Measurements from ENCODE around the gene TBC1D4. TPM values are rescaled to one million over a fixed set of nuclear protein-coding genes. Genes with fewer than 3 reads are reported as not detected.
A peak's percentile ranks its signal among the peaks of the same experiment; 100 is the strongest.
"Not testable (repeated sequence)": the region's sequence is repeated elsewhere in the genome, so short reads cannot be mapped to it uniquely, and the experiment has no call there.

Gene TBC1D4
- polyA plus RNA-seq, 1 experiment = 16.4 TPM

DNA sequence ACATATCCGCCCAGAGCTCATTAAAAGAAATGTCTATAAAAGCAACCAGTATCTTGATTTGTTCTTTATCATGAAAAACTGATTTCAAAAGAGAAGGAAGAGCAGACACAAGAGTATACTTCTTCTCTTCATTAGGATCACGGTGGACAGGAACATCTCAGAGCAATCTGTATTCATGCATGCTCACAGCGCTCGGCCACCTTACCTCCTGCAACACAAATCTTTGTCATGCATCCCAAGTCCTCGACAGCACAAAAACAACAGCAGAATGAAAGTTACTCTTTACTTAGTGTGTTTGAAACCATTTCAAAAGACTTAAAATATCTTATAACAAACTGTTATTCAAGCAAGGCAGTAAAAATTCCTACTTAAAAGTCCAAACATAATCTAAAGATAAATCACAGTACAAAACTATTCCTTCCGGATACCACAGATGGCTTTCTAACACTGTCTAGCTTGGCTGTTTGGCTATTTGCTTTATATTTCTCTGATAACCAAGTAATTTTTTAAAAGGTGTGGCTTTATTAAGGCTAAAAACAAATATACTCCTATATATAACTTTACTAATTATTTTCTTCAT lies 174.5 kb downstream of the TBC1D4 start:
- DNase-seq (ENCODE audit: low read depth) = peak; percentile 26
- ChIA-PET CTCF (interaction anchor here (1.5 kb wide), 1 partner anchor 20 kb away, joined by 3 read pairs; no protein-coding TSS in a partner anchor), POLR2A (interaction anchor here (0.6 kb wide), 1 partner anchor 52 kb away, joined by 4 read pairs; no protein-coding TSS in a partner anchor)
- no peaks in the 10 kb centered on the region for H3K27me3 ChIP-seq (ENCODE audit: control insufficient read depth, insufficient read depth, low read length)
- no peak overlapping the region for H3K4me3 ChIP-seq (ENCODE audit: low read depth, low read length)
- H3K36me3 ChIP-seq (ENCODE audit: control insufficient read depth, insufficient read depth, low read length) = no peaks in the 10 kb centered on the region
- TF ChIP-seq, protein P1, sequence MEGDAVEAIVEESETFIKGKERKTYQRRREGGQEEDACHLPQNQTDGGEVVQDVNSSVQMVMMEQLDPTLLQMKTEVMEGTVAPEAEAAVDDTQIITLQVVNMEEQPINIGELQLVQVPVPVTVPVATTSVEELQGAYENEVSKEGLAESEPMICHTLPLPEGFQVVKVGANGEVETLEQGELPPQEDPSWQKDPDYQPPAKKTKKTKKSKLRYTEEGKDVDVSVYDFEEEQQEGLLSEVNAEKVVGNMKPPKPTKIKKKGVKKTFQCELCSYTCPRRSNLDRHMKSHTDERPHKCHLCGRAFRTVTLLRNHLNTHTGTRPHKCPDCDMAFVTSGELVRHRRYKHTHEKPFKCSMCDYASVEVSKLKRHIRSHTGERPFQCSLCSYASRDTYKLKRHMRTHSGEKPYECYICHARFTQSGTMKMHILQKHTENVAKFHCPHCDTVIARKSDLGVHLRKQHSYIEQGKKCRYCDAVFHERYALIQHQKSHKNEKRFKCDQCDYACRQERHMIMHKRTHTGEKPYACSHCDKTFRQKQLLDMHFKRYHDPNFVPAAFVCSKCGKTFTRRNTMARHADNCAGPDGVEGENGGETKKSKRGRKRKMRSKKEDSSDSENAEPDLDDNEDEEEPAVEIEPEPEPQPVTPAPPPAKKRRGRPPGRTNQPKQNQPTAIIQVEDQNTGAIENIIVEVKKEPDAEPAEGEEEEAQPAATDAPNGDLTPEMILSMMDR (IDR thresholded peaks at IDR 0.05; ENCODE audit: insufficient read depth, low read depth, low read length) = no peak

DNA sequence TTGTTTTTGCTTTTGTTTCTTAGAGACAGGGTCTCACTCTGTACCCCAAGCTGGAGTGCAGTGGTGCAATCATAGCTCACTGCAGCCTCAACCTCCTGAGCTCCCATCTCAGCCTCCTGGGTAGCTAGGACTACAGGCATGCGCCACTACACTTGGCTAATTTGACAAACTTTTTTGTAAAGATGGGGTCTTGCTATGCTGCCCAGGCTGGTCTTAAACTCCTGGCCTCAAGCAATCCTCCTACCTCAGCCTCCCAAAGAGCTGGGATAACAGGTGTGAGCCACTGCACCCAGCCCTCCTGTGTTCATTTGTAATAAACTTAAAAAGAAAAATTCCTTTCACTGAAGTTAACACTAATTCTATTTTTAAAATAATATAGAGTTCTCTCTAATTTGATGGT lies 175.0 kb downstream of the TBC1D4 start:
- not testable (repeated sequence) for H3K27me3 ChIP-seq (ENCODE audit: control insufficient read depth, insufficient read depth, low read length); H3K36me3 ChIP-seq (ENCODE audit: control insufficient read depth, insufficient read depth, low read length); DNase-seq (ENCODE audit: low read depth); H3K4me3 ChIP-seq (ENCODE audit: low read depth, low read length)
- POLR2A ChIA-PET = interaction anchor here (0.6 kb wide), 1 partner anchor 52 kb away, joined by 4 read pairs; no protein-coding TSS in a partner anchor
- CTCF ChIA-PET = interaction anchor here (1.5 kb wide), 1 partner anchor 20 kb away, joined by 3 read pairs; no protein-coding TSS in a partner anchor

DNA sequence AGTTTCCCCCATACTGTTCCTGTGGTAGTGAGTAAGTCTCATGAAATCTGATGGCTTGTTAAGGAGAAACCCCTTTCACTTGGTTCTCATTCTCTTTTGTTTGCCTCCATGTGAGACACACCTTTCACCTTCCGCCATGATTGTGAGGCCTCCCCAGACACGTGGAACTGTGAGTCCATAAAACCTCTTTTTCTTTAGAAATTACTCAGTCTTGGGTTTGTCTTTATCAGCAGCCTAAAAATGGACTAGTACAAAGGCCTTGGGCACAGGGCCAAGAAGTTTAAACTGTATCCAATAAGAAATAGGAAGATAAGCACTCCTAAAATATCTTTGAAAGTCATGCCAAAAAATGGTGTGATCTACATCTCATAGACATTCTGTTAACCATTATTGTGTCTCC lies 176.9 kb downstream of the TBC1D4 start:
- no peak for DNase-seq (ENCODE audit: low read depth)
- ChIA-PET POLR2A (no interaction called here), CTCF (no interaction called here)
- H3K36me3 ChIP-seq (ENCODE audit: control insufficient read depth, insufficient read depth, low read length) = no peaks in the 10 kb centered on the region
- TF ChIP-seq, protein P1 (IDR thresholded peaks at IDR 0.05; ENCODE audit: insufficient read depth, low read depth, low read length) = no peak
- H3K27me3 ChIP-seq (ENCODE audit: control insufficient read depth, insufficient read depth, low read length) = no peaks in the 10 kb centered on the region
- no peak overlapping the region for H3K4me3 ChIP-seq (ENCODE audit: low read depth, low read length)

DNA sequence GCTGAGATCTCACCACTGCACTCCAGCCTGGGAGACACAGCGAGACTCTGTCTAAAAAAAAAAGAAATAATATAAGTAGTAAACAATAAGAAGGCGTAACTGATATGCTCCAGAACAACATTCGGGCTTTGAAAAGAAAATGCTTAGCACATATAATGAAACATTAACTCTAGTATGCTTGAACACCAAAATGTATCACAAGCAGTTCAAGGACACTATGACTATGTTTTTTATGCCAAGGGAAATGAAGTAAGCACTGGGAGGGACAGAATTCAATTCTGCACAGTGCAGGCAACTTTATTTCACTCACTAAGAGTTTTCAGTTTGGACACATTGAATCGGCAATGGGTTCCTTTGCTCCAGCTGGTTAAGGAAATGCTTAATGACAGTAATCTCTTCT lies 178.7 kb downstream of the TBC1D4 start:
- Histone ChIP-seq H3K27me3 (ENCODE audit: control insufficient read depth, insufficient read depth, low read length) (no peaks in the 10 kb centered on the region), H3K4me3 (ENCODE audit: low read depth, low read length) (no peak overlapping the region), H3K36me3 (ENCODE audit: control insufficient read depth, insufficient read depth, low read length) (no peaks in the 10 kb centered on the region)
- no peak for DNase-seq (ENCODE audit: low read depth)
- TF ChIP-seq, protein P1 (IDR thresholded peaks at IDR 0.05; ENCODE audit: insufficient read depth, low read depth, low read length) = no peak
- ChIA-PET CTCF (interaction anchor here (1.0 kb wide), 1 partner anchor 9 kb away, joined by 3 read pairs; no protein-coding TSS in a partner anchor), POLR2A (no interaction called here)

DNA sequence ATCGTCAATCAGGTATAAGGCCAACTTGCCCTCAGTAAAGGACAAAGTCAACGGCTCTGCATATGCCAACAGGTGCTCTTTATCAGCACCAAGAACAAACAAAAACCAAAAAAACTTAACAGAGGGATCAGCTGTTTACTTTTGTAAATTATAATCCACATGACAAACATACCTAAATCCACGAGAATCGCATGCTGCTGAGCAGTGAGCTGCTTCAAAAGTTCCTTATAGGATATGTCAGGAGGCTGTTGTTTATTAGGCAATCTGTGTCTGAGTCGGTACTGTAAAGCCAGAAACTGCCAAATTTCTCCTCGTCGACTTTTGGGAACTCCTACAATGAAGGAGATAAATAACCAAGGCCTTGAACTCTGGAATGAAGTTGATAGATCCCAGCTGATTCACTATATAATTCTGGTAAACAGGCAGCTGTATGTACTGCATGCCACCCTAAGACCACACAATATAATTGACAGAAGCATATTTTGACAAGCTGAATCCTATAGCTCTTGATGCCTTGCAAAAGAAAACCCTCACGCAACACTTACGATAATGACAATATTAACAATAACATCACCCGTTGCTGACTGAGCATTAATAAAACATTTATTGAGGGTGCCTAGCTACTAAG lies 179.8 kb downstream of the TBC1D4 start:
- Histone ChIP-seq H3K36me3 (ENCODE audit: control insufficient read depth, insufficient read depth, low read length) (no peaks in the 10 kb centered on the region), H3K27me3 (ENCODE audit: control insufficient read depth, insufficient read depth, low read length) (no peaks in the 10 kb centered on the region), H3K4me3 (ENCODE audit: low read depth, low read length) (no peak overlapping the region)
- TF ChIP-seq, protein P1 (IDR thresholded peaks at IDR 0.05; ENCODE audit: insufficient read depth, low read depth, low read length) = no peak
- no peak for DNase-seq (ENCODE audit: low read depth)
- ChIA-PET CTCF (interaction anchor here (0.8 kb wide), 1 partner anchor 24 kb away, joined by 3 read pairs; no protein-coding TSS in a partner anchor), POLR2A (no interaction called here)

Data from BJ (cell line).